Immature natural killer cell (primary cell): ENCODE measurements around the gene RITA1. TPM values are rescaled to one million over a fixed set of nuclear protein-coding genes. Genes with fewer than 3 reads are reported as not detected.

ENCODE experiments used
- DNase-seq, 3 donors: peaks; one replicate each; pipeline ENCODE4 v3.0.0; 2022; ENCODE audit warnings: mixed read lengths in 1 of 3
- H3K27ac Mint-ChIP-seq, 6 donors: one replicate each; pipeline ENCODE4 v1.8.0; 2020; ENCODE audit warnings: mixed read lengths in 6 of 6, mild to moderate bottlenecking in 5 of 6, inconsistent platforms in 4 of 6, moderate library complexity in 3 of 6
- H3K27me3 Mint-ChIP-seq, 3 donors: one replicate each; pipeline ENCODE4 v1.8.0; 2020 to 2021; ENCODE audit warnings: low read depth in 3 of 3, mild to moderate bottlenecking in 3 of 3, mixed read lengths in 3 of 3, moderate library complexity in 3 of 3, inconsistent platforms in 1 of 3
- H3K36me3 Mint-ChIP-seq, 3 donors: one replicate each; pipeline ENCODE4 v1.8.0; 2020; ENCODE audit warnings: mixed read lengths in 3 of 3, inconsistent platforms in 2 of 3, mild to moderate bottlenecking in 2 of 3
- H3K4me1 Mint-ChIP-seq, 2 donors: one replicate each; pipeline ENCODE4 v1.8.0; 2020; ENCODE audit warnings: inconsistent platforms in 2 of 2, mild to moderate bottlenecking in 2 of 2, mixed read lengths in 2 of 2, moderate library complexity in 1 of 2
- H3K4me3 Mint-ChIP-seq, 5 donors: one replicate each; pipeline ENCODE4 v1.8.0; 2020; ENCODE audit warnings: mild to moderate bottlenecking in 5 of 5, mixed read lengths in 5 of 5, inconsistent platforms in 3 of 5, moderate library complexity in 3 of 5
- H3K9me3 Mint-ChIP-seq, 6 donors: one replicate each; pipeline ENCODE4 v1.8.0; 2020; ENCODE audit warnings: mild to moderate bottlenecking in 6 of 6, mixed read lengths in 6 of 6, inconsistent platforms in 4 of 6, moderate library complexity in 3 of 6
- polyA plus RNA-seq, 3 donors: library from polyadenylated mRNA; unstranded; fragments of 300-500 nt; fragmentation: Illumina TruSeq; gene quantifications; one replicate each; pipeline ENCODE4 v1.2.3, GENCODE V29; 2021

RITA1 gene
- polyA plus RNA-seq, 3 donors from 2014 or later = 31.3 to 36.6 (median 33.1) TPM

DNA sequence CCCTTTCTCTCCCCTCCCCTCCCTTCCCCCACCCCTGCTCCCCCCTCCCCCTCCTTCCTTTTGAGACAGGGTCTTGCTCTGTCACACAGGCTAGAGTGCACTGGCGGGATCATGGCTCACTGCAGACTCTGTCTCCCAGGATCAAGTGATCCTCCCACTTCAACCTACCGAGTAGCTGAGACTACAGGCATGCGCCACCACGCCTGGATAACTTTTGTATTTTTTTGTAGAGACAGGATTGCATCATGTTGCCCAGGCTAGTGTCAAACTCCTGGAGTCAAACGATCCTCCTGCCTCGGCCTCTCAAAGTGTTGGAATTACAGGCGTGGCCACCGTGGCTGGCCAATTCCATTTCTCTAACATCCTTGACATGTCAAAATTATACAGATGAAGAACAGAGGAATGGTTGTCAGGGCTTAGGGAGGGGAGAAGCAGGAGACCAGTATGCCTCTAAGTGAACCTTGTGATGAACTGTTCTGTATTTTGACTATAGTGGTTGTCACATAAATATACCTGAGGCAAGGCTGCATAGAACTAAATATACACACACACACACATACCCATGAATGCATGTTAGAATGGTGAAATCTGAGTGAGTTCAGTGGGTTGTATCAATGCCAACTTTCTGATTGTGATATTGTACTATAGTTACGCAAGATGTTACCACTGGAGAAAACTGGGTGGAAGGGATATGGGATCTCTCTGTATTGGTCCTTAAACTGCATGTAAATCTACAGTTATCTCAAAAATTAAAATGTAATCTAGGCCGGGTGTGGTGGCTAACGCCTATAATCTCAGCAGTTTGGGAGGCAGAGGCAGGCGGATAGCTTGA is 39.6 kb upstream of the RITA1 start:
- no peaks in the 10 kb centered on the region for H3K4me1 Mint-ChIP-seq
- no peak overlapping the region for H3K27ac Mint-ChIP-seq
- no peak overlapping the region for H3K4me3 Mint-ChIP-seq
- DNase-seq = no peak
- H3K27me3 Mint-ChIP-seq = peaks cover 4 to 21% (median 6%) of the 10 kb centered on the region in 3 donors
- peaks cover 0 to 4% (median 0%) of the 10 kb centered on the region in 6 donors for H3K9me3 Mint-ChIP-seq
- no peaks in the 10 kb centered on the region for H3K36me3 Mint-ChIP-seq

DNA sequence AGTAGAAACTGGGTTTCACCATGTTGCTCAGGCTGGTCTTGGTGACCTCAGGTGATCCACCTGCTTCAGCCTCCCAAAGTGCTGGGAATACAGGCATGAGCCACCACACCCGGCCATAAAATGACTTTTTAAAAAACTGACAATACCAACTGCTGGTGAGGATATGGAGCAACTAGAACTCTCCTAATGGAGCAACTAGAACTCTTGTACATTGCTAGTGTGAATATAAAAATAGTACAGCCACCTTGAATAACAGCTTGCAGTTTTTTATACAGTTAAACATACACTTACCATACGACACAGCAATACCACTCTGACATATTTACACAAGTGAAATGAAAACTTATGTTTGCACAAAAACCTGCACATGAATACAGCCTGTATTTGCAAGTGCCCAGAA is 38.5 kb upstream of the RITA1 start:
- Mint-ChIP-seq H3K27me3 (peaks cover 4 to 24% (median 6%) of the 10 kb centered on the region in 3 donors), H3K4me3 (no peak overlapping the region), H3K9me3 (peaks cover 0 to 4% (median 0%) of the 10 kb centered on the region in 6 donors), H3K4me1 (peaks cover 2 to 3% of the 10 kb centered on the region in 2 donors), H3K36me3 (no peaks in the 10 kb centered on the region), H3K27ac (no peak overlapping the region)
- no peak for DNase-seq

GRCh38 chr12:113149361-113150150 is 36.0 kb upstream of the RITA1 start, which contains the start of gene CFAP73:
TSS of gene CFAP73 (plus strand) at chr12:113149724. CDS start at chr12:113149858, 134 bp downstream.
- Mint-ChIP-seq H3K4me1 (peaks cover 17 to 20% of the 10 kb centered on the region in 2 donors), H3K36me3 (no peaks in the 10 kb centered on the region), H3K27ac (no peak within 1 kb of the TSS), H3K9me3 (peaks cover 0 to 4% (median 0%) of the 10 kb centered on the region in 6 donors), H3K27me3 (peaks cover 6 to 24% (median 12%) of the 10 kb centered on the region in 3 donors), H3K4me3 (no peak within 1 kb of the TSS)
- DNase-seq = no peak

GRCh38 chr12:113151655-113152054 is 33.9 kb upstream of the RITA1 start:
- H3K36me3 Mint-ChIP-seq = peaks cover 0 to 2% (median 2%) of the 10 kb centered on the region in 3 donors
- H3K27ac Mint-ChIP-seq = no peak overlapping the region
- H3K27me3 Mint-ChIP-seq = peaks cover 8 to 26% (median 11%) of the 10 kb centered on the region in 3 donors
- peaks cover 0 to 4% (median 0%) of the 10 kb centered on the region in 6 donors for H3K9me3 Mint-ChIP-seq
- DNase-seq = no peak
- H3K4me1 Mint-ChIP-seq = peaks cover 21 to 28% of the 10 kb centered on the region in 2 donors
- H3K4me3 Mint-ChIP-seq = peak overlapping the region; percentile 62 to 79 (median 77)

GRCh38 chr12:113152196-113152834 is 33.2 kb upstream of the RITA1 start:
- DNase-seq = no peak
- Mint-ChIP-seq H3K36me3 (peaks cover 5 to 9% (median 8%) of the 10 kb centered on the region in 3 donors), H3K4me3 (peak overlapping the region; percentile 62 to 79 (median 77)), H3K9me3 (peaks cover 0 to 2% (median 0%) of the 10 kb centered on the region in 6 donors), H3K4me1 (peaks cover 21 to 34% of the 10 kb centered on the region in 2 donors), H3K27me3 (peaks cover 8 to 22% (median 11%) of the 10 kb centered on the region in 3 donors), H3K27ac (peak overlapping the region in 1 of 6 donors; percentile 59)

- no peak overlapping the region for H3K27ac Mint-ChIP-seq
- H3K36me3 Mint-ChIP-seq = peaks cover 5 to 17% (median 8%) of the 10 kb centered on the region in 3 donors
- peak; percentile 25 to 32 (median 29) for DNase-seq
- peaks cover 21 to 34% of the 10 kb centered on the region in 2 donors for H3K4me1 Mint-ChIP-seq
- no peaks in the 10 kb centered on the region for H3K9me3 Mint-ChIP-seq
- peak overlapping the region; percentile 62 to 79 (median 77) for H3K4me3 Mint-ChIP-seq
- peaks cover 8 to 20% (median 11%) of the 10 kb centered on the region in 3 donors for H3K27me3 Mint-ChIP-seq
These were observed 32.4 kb upstream of the RITA1 start for GRCh38 chr12:113152835-113153814.

- no peaks in the 10 kb centered on the region for H3K9me3 Mint-ChIP-seq
- H3K36me3 Mint-ChIP-seq = peaks cover 5 to 24% (median 8%) of the 10 kb centered on the region in 3 donors
- no peak overlapping the region for H3K27ac Mint-ChIP-seq
- no peak for DNase-seq
- peak overlapping the region in 3 of 5 donors; percentile 38 to 78 (median 66) for H3K4me3 Mint-ChIP-seq
- peaks cover 21 to 34% of the 10 kb centered on the region in 2 donors for H3K4me1 Mint-ChIP-seq
- peaks cover 8 to 20% (median 11%) of the 10 kb centered on the region in 3 donors for H3K27me3 Mint-ChIP-seq
These were observed 31.1 kb upstream of the RITA1 start for GRCh38 chr12:113154351-113154973.

- H3K27ac Mint-ChIP-seq = no peak overlapping the region
- peaks cover 21 to 34% of the 10 kb centered on the region in 2 donors for H3K4me1 Mint-ChIP-seq
These were observed 30.5 kb upstream of the RITA1 start for GRCh38 chr12:113155060-113155459.

GRCh38 chr12:113155646-113156045 is 29.9 kb upstream of the RITA1 start:
- peaks cover 8 to 13% (median 11%) of the 10 kb centered on the region in 3 donors for H3K27me3 Mint-ChIP-seq
- DNase-seq = no peak
- H3K4me3 Mint-ChIP-seq = peak overlapping the region in 1 of 5 donors; percentile 43
- no peaks in the 10 kb centered on the region for H3K9me3 Mint-ChIP-seq
- peaks cover 9 to 35% (median 12%) of the 10 kb centered on the region in 3 donors for H3K36me3 Mint-ChIP-seq
- H3K4me1 Mint-ChIP-seq = peaks cover 21 to 34% of the 10 kb centered on the region in 2 donors
- H3K27ac Mint-ChIP-seq = no peak overlapping the region

More at GRCh38 chr12:113155060-113155459, 30.5 kb upstream of the RITA1 start:
- Mint-ChIP-seq H3K4me3 (peak overlapping the region in 1 of 5 donors; percentile 13), H3K9me3 (no peaks in the 10 kb centered on the region), H3K27me3 (peaks cover 7 to 15% (median 11%) of the 10 kb centered on the region in 3 donors), H3K36me3 (peaks cover 5 to 30% (median 8%) of the 10 kb centered on the region in 3 donors)
- no peak for DNase-seq

DNA sequence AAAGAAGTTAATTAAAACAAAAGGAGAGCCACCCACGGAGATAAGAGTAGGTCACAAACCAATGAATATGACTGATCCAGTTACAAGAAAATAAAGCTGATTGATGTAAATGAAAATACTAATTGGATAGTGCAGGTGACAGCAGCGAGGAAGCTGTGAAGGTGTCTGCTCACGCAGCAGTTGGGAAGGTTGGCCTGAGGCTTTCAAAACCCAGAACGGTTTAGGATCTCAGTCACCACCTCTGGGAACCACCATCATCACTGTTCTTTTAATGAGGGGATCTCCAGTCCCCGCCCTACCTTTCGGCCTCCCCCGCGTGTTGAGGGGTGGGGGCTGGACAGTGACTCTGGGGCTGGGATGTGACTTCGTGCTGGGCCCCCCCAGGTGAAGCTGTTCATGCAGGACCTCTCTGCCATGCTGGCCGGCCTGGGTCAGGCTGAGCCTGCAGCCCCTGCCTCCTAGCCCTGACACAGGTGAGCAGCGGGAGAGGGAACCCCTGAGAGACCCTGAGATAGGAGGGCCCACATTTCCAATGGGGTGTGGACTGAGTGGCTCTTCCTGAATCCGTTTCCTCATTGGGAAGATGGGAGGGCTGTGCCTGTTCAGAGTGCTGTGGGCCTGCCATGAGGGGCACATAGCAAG is 28.2 kb upstream of the RITA1 start:
- Mint-ChIP-seq H3K4me1 (peaks cover 16 to 28% of the 10 kb centered on the region in 2 donors), H3K27me3 (peaks cover 6 to 9% (median 8%) of the 10 kb centered on the region in 3 donors), H3K36me3 (peaks cover 9 to 43% (median 13%) of the 10 kb centered on the region in 3 donors), H3K27ac (peak overlapping the region in 2 of 6 donors; percentile 4 to 19), H3K9me3 (no peaks in the 10 kb centered on the region), H3K4me3 (no peak overlapping the region)
- no peak for DNase-seq

- H3K27me3 Mint-ChIP-seq = peaks cover 4 to 8% (median 7%) of the 10 kb centered on the region in 3 donors
- H3K4me3 Mint-ChIP-seq = no peak overlapping the region
- no peak overlapping the region for H3K27ac Mint-ChIP-seq
- peaks cover 7 to 20% of the 10 kb centered on the region in 2 donors for H3K4me1 Mint-ChIP-seq
- no peak for DNase-seq
- peaks cover 9 to 46% (median 13%) of the 10 kb centered on the region in 3 donors for H3K36me3 Mint-ChIP-seq
- H3K9me3 Mint-ChIP-seq = no peaks in the 10 kb centered on the region
These were observed 26.9 kb upstream of the RITA1 start for GRCh38 chr12:113158439-113159203.
